HepG2 (cell line): ENCODE data around the gene CADM2. TPM values are rescaled to one million over a fixed set of nuclear protein-coding genes. Genes with fewer than 3 reads are reported as not detected.

Experiments used
- AKAP8 ChIP-seq: sonication (generic); formaldehyde crosslinking; IDR thresholded peaks from 2 replicates; pipeline ENCODE4 v1.5.1; 2020; ENCODE audit warnings: mild to moderate bottlenecking, missing genetic modification reagents
- ELF1 ChIP-seq: sonication (generic); formaldehyde crosslinking; IDR thresholded peaks from 2 replicates; pipeline ENCODE4 v1.4.0; 2020; ENCODE audit warnings: missing genetic modification reagents
- FOSL1 ChIP-seq: sonication (generic); formaldehyde crosslinking; IDR thresholded peaks from 2 replicates; pipeline ENCODE4 v1.9.0; 2021; ENCODE audit warnings: missing genetic modification reagents, borderline replicate concordance
- GABPA ChIP-seq, 2 experiments: IDR thresholded peaks; 2 replicates each; pipeline ENCODE4 v1.6.1; 2011 to 2016; ENCODE audit warnings: low read depth in 2 of 2, low read length in 1 of 2, missing biosample characterization in 1 of 2, missing genetic modification characterization in 1 of 2
- KLF11 ChIP-seq: IDR thresholded peaks from 2 replicates; pipeline ENCODE4 v1.6.1; 2016; ENCODE audit warnings: missing compliant biosample characterization
- MBNL3 ChIP-seq: fragments of 250-450 bp; sonication (Bioruptor Pico); conservative IDR thresholded peaks from 2 replicates; pipeline ENCODE4 v1.8.0; 2022; ENCODE audit warnings: mild to moderate bottlenecking, inconsistent platforms
- MEF2D ChIP-seq: sonication (generic); formaldehyde crosslinking; IDR thresholded peaks from 2 replicates; pipeline ENCODE4 v1.5.1; 2020; ENCODE audit warnings: mild to moderate bottlenecking, missing genetic modification reagents
- NFYB ChIP-seq: sonication (generic); formaldehyde crosslinking; IDR thresholded peaks from 2 replicates; pipeline ENCODE4 v1.4.0; 2020; ENCODE audit warnings: missing genetic modification reagents
- PAWR ChIP-seq: sonication (generic); formaldehyde crosslinking; IDR thresholded peaks from 2 replicates; pipeline ENCODE4 v1.4.0; 2020; ENCODE audit warnings: missing genetic modification reagents, mild to moderate bottlenecking, borderline replicate concordance
- SMARCC2 ChIP-seq: fragments of 450-650 bp; IDR thresholded peaks from 2 replicates; pipeline ENCODE4 v1.6.1; 2017; ENCODE audit warnings: antibody characterized with exemption, mild to moderate bottlenecking
- SMYD3 ChIP-seq: sonication (generic); formaldehyde crosslinking; IDR thresholded peaks from 2 replicates; pipeline ENCODE4 v1.8.1; 2023; ENCODE audit warnings: mild to moderate bottlenecking, missing genetic modification reagents
- STAT5B ChIP-seq: sonication (generic); formaldehyde crosslinking; IDR thresholded peaks from 2 replicates; pipeline ENCODE4 v1.4.0; 2020; ENCODE audit warnings: missing genetic modification reagents
- TEAD3 ChIP-seq: optimal IDR thresholded peaks from 2 replicates; pipeline ENCODE3; 2016; ENCODE audit warnings: borderline replicate concordance
- TOE1 ChIP-seq: sonication (generic); formaldehyde crosslinking; IDR thresholded peaks from 2 replicates; pipeline ENCODE4 v1.4.0; 2020; ENCODE audit warnings: mild to moderate bottlenecking, missing genetic modification reagents
- TRIM24 ChIP-seq: sonication (generic); formaldehyde crosslinking; IDR thresholded peaks from 2 replicates; pipeline ENCODE4 v1.8.0; 2022; ENCODE audit warnings: mild to moderate bottlenecking, missing genetic modification reagents
- ZEB1 ChIP-seq: IDR thresholded peaks from 2 replicates; pipeline ENCODE4 v1.6.1; 2012; ENCODE audit warnings: mild to moderate bottlenecking, low read depth, inconsistent platforms; ENCODE audit not compliant: insufficient replicate concordance
- ZFP36 ChIP-seq: fragments of 150-350 bp; IDR thresholded peaks from 2 replicates; pipeline ENCODE4 v1.6.1; 2018; ENCODE audit warnings: borderline replicate concordance, low read length, low read depth; ENCODE audit not compliant: partially characterized antibody
- ZNF207 ChIP-seq: fragments of 450-650 bp; IDR thresholded peaks from 2 replicates; pipeline ENCODE4 v1.6.1; 2016; ENCODE audit warnings: antibody characterized with exemption, borderline replicate concordance
- ZNF230 ChIP-seq: sonication (generic); formaldehyde crosslinking; IDR thresholded peaks from 2 replicates; pipeline ENCODE4 v1.4.0; 2020; ENCODE audit warnings: mild to moderate bottlenecking, missing genetic modification reagents
- ZNF451 ChIP-seq: sonication (generic); formaldehyde crosslinking; IDR thresholded peaks from 2 replicates; pipeline ENCODE4 v1.5.0; 2020; ENCODE audit warnings: mild to moderate bottlenecking, missing genetic modification reagents
- ZNF570 ChIP-seq: sonication (generic); formaldehyde crosslinking; IDR thresholded peaks from 2 replicates; pipeline ENCODE4 v1.4.0; 2020; ENCODE audit warnings: mild to moderate bottlenecking, missing genetic modification reagents, borderline replicate concordance
- ZNF816 ChIP-seq: sonication (generic); formaldehyde crosslinking; IDR thresholded peaks from 2 replicates; pipeline ENCODE4 v1.8.0; 2022; ENCODE audit warnings: missing genetic modification reagents, mild to moderate bottlenecking, borderline replicate concordance
- ZNF841 ChIP-seq: sonication (generic); formaldehyde crosslinking; IDR thresholded peaks from 2 replicates; pipeline ENCODE4 v1.8.1; 2023; ENCODE audit warnings: missing genetic modification reagents, borderline replicate concordance
- ZNF878 ChIP-seq: sonication (generic); formaldehyde crosslinking; IDR thresholded peaks from 2 replicates; pipeline ENCODE4 v1.8.1; 2023; ENCODE audit warnings: mild to moderate bottlenecking, missing genetic modification reagents, moderate library complexity
- polyA plus RNA-seq, 8 experiments: library from polyadenylated mRNA; depleted of rRNA in 3 of 8; stranded (reverse) in 7 of 8; unstranded in 1 of 8; fragments of >200 nt; fragmentation: Illumina TruSeq in 4 of 8; extraction: Trizol in 4 of 8; gene quantifications; 2 replicates each; pipeline versions ENCODE4 v1.2.1 to v1.2.3, GENCODE V29; 2011 to 2016; ENCODE audit warnings: low read depth in 4 of 8, missing spikeins in 1 of 8, mixed read lengths in 1 of 8; ENCODE audit not compliant: insufficient read depth in 1 of 8
- total RNA-seq, 5 experiments: library from RNA; depleted of rRNA; stranded (reverse); fragments of >200 nt; fragmentation: Illumina TruSeq; extraction: Trizol; gene quantifications; 2 replicates each; pipeline ENCODE4 v1.2.3, GENCODE V29; 2016; ENCODE audit warnings: low read depth in 1 of 5
- TF ChIP-seq, protein P1 (sequence below): IDR thresholded peaks from 2 replicates; pipeline ENCODE4 v1.6.1; 2016; ENCODE audit warnings: mild to moderate bottlenecking
- TF ChIP-seq, protein P2 (sequence below): sonication (generic); formaldehyde crosslinking; IDR thresholded peaks from 2 replicates; pipeline ENCODE4 v1.5.0; 2020; ENCODE audit warnings: missing genetic modification reagents
- TF ChIP-seq, protein P3 (sequence below), 2 experiments: fragments of 450-650 bp in 1 of 2; sonication (generic) in 1 of 2; formaldehyde crosslinking; IDR thresholded peaks; 2 replicates each; pipeline versions ENCODE4 v1.5.0 to v1.8.0; 2020 to 2022; ENCODE audit warnings: mild to moderate bottlenecking in 1 of 2, missing genetic modification reagents in 1 of 2

The CADM2 gene
- total and polyA plus RNA-seq, 2 of the 13 experiments (the other 11 are each of a cell fraction or from before 2014, with no cell fraction given), result not detected

GRCh38 chr3:85007195-85008094 lies 48.7 kb downstream of the CADM2 start (continued):
- TF ChIP-seq ZEB1 (no peak), STAT5B (CRISPR knock-in tag) (no peak), MBNL3 (CRISPR knock-in tag) (no peak), GABPA (IDR thresholded peaks at IDR 0.05; ENCODE audit: low read depth, low read length) (no peak), GABPA (CRISPR knock-in tag; IDR thresholded peaks at IDR 0.05; ENCODE audit: low read depth) (no peak), TEAD3 (CRISPR knock-in tag) (peak; percentile 49), AKAP8 (CRISPR knock-in tag) (no peak), SMYD3 (CRISPR knock-in tag) (no peak), ZNF451 (CRISPR knock-in tag) (no peak), KLF11 (no peak), SMARCC2 (peak; percentile 75; the same call in 1 of the 2 replicates), ZNF878 (CRISPR knock-in tag) (peak; percentile 38; the same call in 1 of the 2 replicates), TOE1 (CRISPR knock-in tag) (no peak), NFYB (CRISPR knock-in tag) (no peak), PAWR (CRISPR knock-in tag) (no peak), MEF2D (no peak), ZNF841 (CRISPR knock-in tag) (no peak), ZFP36 (no peak), ZNF570 (CRISPR knock-in tag) (no peak), ELF1 (CRISPR knock-in tag) (no peak), ZNF207 (no peak), FOSL1 (CRISPR knock-in tag) (peak; percentile 63; the same call in 1 of the 2 replicates), ZNF230 (CRISPR knock-in tag) (no peak), ZNF816 (CRISPR knock-in tag) (no peak), TRIM24 (peak; percentile 91)
- TF ChIP-seq, protein P1, sequence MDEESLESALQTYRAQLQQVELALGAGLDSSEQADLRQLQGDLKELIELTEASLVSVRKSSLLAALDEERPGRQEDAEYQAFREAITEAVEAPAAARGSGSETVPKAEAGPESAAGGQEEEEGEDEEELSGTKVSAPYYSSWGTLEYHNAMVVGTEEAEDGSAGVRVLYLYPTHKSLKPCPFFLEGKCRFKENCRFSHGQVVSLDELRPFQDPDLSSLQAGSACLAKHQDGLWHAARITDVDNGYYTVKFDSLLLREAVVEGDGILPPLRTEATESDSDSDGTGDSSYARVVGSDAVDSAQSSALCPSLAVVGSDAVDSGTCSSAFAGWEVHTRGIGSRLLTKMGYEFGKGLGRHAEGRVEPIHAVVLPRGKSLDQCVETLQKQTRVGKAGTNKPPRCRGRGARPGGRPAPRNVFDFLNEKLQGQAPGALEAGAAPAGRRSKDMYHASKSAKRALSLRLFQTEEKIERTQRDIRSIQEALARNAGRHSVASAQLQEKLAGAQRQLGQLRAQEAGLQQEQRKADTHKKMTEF (CRISPR knock-in tag), result peak; percentile 89
- TF ChIP-seq, protein P2, sequence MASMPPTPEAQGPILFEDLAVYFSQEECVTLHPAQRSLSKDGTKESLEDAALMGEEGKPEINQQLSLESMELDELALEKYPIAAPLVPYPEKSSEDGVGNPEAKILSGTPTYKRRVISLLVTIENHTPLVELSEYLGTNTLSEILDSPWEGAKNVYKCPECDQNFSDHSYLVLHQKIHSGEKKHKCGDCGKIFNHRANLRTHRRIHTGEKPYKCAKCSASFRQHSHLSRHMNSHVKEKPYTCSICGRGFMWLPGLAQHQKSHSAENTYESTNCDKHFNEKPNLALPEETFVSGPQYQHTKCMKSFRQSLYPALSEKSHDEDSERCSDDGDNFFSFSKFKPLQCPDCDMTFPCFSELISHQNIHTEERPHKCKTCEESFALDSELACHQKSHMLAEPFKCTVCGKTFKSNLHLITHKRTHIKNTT (CRISPR knock-in tag), result no peak
- TF ChIP-seq, protein P3, sequence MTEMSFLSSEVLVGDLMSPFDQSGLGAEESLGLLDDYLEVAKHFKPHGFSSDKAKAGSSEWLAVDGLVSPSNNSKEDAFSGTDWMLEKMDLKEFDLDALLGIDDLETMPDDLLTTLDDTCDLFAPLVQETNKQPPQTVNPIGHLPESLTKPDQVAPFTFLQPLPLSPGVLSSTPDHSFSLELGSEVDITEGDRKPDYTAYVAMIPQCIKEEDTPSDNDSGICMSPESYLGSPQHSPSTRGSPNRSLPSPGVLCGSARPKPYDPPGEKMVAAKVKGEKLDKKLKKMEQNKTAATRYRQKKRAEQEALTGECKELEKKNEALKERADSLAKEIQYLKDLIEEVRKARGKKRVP (CRISPR knock-in tag; IDR thresholded peaks at IDR 0.05), result peak in 1 of 2 experiments; percentile 57; a peak in 2 of 4 replicates
